ELR (cell line): ENCODE data around the gene C19orf12.
"Not testable (repeated sequence)": the region's sequence is repeated elsewhere in the genome, so short reads cannot be mapped to it uniquely, and the experiment has no call there.

Source experiments
- DNase-seq: peaks from one replicate; pipeline ENCODE4 v3.0.0-alpha.2; 2015; ENCODE audit warnings: low read depth

The C19orf12 gene

DNA sequence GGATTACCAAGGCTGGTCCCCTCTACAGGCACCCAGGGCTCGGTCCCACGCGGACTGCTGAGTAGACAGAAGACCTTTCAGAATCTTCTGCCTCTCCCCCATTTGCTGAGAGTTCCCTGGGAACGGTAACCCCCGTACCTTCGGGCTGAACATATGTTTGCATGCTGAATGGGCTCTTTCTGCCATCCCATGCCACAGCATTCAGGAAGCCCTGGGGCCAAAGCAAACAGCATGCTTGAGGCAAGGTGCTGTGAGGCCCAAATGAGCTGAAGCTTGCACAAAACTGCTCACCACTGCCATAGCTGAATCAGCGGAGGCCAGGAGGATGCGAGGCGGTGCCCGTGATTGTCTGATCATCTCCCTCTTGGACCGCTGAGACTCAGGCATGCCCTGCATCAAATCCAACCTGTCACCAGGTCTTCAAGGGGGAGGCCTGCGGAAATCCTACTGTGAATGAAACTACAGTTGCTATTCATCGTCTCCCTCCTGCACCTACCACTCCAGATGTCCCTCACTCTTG is 16.3 kb upstream of the C19orf12 start:
- no peak for DNase-seq

DNA sequence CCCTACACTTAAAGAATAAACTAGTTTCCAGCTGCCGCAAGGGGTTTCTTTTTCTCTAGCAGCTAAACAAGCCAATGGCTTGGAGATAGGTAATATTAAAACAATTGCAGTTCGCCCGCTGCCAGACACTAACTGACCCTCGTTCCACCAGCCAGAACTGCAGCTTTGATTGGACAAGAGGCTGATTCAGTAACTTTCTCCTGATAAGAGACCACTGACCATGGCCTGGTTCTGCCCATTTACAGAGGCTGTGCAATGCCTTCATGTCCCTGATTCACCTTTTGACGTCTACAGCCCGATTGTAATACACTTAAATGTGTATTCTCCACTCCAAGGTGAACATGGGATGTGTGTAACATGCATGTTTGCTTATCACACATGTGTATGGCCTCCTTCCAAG is 12.8 kb upstream of the C19orf12 start:
- no peak for DNase-seq

DNA sequence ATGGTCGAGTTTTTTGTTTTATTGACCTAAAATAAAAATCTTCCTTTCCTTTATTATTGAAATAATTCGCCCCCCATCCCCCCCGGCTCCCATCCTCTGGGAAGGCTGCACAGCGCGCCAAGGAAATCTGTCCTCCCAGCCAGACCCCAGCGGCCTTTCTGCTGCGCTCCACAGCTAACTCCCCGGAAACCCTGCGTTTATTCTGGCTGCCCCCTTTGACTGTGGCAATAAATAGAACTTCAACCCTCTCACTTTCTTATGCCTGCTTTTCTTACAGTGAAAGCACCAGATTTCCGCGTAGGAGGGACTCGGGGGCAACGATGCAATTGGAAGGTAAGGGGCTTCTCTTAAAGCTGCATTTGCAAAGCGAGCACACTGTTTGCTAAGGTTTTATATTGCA is 9.7 kb upstream of the C19orf12 start:
- DNase-seq = no peak

DNA sequence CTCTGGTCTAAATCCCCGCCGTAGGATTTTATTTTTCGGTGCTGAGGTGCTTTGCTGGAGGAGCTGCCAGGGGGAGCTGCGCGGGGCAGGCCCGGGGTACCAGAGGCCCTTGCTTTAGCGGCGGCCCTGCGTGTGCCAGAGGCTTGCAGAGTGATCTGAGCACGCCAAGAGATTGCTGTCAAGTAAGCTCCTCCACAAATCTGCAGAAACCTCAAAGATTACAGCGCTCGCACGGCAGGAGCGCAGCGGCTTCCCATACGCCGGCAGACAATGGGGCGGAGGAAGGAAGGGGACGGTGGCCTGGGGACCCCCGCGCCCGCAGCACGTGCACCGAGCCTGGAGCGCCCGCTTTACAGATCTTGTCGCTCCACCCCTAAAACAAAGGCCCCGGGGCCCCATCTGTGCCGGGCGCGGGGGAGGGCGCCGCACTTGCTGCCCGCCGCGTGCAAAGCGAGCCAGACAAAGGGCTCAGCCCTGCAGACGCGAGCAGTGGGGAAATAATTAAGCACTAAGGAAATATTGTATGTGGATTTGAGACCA is 9.1 kb upstream of the C19orf12 start:
- no peak for DNase-seq

DNA sequence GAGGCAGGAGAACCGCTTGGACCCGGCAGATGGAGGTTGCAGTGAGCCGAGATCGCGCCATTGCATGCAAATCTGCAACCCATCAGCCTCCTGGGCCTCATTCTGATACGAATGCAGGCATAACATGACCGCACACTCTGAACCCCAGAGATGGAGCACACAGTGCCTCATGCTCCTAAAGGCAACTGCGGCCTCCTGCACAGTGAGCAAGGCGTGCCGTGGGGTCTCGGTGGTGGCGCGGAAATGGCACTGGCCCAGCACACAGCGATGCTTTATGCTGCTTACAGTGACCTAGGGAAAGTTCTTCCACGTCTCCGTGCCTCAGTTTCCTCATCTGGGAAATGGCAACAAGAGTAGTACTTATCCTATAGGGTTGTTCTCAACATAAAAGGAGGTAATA is 2.0 kb upstream of the C19orf12 start:
- DNase-seq = no peak

DNA sequence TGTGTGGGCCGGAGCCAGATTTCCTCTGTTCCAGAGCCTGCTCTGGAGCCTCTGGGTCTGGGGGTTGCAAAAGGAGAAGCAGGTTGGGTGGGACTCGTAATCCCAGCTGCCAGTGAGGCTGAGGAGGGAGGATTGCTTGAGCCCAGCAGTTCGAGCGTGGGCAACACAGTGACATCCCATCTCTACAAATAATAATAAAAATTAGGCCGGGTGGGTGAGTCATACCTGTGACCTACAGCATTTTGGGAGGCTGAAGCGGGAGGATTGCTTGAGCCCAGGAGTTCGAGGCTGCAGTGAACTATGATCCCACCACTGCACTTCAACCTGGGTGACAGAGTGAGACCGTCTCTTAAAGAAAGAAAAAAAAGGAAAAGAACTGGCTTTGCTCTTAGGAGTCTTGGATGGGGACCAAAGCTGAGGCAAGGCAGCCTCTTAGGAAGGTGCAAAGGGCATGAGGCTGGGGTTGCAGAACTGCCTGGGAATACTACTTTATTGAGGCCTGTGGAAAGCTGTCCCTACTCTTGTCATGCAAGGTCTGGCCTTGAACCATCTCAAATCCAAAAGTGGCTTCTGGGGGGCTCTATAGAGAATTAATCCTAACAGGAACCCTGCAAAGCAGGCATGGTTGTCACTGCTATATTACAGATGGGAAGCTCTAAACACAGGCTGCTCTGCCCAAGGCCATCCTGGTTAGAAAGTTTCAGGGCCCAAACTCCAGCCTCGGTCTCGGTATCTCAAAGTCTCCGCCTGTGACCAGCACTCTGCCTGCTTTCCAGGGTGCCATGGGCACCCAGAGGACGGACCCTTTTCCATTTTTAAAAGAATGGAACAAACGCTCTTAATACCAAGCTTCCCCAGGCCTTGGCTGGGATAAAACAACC is 880 bp upstream of the C19orf12 start:
- DNase-seq = peak; percentile 45

DNA sequence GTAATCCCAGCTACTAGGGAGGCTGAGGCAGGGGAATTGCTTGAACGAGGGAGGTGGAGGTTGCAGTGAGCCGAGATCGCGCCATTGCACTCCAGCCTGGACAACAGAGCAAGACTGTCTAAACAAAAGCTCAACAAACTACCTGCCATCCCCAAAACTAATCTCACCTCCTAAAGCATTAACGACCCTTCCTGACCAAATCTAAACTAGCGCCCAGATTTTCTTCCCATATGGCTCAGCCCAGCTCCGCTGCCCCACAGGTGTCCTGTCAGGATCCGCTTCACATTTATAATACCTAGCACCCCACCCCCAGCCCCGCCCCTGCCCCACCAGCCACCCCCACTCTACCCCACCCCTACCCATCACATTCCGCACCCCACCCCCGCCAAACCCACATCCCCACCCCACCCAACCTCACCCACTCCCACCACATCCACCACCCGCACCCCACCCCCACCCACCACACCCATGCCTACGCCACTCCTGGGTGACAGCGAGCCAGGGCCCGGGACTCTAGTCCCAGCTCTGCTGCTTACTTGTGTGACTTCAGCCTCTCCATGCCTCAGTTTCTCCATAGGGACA is 599 bp downstream of the C19orf12 start:
- no peak for DNase-seq

DNA sequence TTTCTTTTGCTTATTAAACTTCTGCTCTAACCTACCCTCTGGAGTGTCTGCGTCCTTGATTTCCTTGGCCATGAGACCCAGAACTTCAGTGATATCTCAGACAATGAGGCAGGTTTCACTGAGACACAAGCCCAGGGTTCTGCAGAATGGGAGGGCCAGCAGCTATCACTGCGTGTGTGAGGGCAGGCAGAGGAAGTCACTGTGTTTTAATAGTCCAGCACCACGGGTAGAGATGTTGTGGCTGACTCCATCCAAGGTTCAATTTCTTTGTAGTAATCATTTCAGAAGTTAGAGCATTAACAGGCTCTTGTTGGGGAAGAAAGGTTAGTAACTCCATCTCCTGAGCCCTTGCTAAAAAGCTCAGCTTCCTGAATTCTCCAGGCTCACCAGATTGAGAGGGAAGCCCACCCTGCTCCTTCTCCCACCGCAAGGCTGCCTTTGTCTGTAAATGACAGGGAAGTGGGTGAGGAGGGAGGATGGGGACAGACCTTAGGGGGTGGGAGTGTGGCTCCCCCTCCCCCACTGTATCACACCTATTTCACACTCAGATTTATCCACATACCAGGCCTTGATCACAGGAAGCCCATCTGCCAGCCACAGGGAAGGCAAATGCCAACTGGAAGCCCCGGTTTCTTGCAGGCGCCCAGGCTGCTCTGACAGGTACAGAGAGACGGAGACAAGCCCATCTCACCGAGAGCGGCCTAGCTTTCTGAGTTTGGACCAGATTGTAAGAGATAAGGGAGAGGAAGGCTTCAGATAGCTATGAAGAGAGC is 2.1 kb downstream of the C19orf12 start:
- DNase-seq = no peak

DNA sequence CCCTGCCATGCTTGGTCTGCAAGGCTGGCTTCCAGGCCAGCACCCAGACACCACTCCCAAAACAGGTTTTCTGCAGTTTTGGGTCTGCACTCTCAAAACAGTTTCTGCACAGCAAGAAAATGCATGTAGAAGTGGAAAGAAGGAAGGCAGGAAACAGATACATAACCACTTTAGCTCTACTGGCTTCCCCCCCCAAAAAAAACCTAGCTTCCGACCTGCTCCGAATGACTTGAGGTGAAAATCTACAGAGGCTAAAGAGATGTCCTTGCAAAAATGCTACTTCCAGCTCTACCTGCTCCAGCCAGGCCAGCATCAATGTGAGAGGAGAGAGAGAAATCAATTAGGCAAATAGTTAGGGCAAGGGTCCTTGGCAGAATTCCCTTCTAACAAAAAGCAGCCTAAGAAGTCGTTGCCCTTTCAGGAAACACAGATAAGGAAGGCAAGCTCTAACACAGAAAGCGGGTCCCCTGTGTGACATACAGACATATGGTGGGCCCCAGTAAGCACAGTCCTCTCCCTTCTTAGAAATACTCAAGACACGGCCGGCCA is 3.4 kb downstream of the C19orf12 start:
- no peak for DNase-seq

DNA sequence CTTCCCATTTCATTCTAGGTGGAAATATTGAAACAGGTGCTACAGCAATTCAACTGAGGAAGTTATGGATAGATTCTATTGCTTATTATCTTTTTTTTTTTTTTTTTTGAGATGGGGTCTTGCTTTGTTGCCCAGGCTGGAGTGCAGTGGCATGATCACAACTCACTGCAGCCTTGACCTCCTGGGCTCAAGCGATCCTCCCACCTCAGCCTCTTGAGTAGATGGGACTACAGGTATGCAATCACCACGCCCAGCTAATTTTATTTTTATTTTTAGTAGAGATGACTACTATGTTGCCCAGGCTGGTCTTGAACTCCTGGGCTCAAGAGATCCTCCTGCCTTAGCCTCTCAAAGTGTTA is 5.6 kb downstream of the C19orf12 start:
- not testable (repeated sequence) for DNase-seq

DNA sequence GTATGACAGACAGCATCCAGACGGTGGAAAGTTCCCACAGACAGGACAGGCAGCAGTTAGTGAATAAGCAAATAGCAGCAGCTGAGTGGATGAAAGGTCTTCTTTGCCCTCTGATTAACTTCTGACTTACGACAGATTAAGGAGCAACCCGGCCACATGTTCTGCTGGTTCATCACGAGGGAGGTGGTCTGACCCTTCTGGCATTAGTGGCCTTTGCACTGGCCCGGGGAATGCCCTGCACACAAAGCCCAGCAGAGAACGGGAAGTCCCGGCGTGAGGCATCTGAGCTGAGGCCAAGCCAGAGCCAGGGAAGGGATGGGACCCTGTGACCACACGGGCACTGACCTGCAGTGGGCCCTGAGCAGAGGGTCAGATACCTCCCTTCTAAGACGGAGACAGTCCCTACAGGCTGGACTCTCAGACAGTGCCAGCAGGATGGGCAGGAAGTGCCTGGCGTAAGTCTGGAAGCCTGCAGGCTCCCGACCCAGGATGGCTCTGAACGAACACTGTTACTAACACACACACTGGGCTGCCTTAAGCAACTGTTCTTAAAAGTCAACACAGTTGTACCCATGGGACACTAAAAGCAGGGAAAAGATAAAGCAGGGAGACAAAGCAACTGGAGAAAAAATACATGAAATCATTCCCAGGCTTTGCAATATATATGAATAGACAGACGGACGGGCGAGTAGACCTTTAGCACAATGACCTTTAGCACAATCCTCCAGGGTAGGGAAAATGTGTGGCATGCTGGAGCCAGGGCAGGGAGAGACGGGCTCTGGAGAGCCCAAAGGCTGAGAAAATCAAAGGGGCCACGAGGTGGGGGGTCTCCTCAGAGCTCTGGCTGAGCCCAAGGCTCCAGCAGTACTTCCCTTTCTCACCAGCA is 6.3 kb downstream of the C19orf12 start:
- no peak for DNase-seq

DNA sequence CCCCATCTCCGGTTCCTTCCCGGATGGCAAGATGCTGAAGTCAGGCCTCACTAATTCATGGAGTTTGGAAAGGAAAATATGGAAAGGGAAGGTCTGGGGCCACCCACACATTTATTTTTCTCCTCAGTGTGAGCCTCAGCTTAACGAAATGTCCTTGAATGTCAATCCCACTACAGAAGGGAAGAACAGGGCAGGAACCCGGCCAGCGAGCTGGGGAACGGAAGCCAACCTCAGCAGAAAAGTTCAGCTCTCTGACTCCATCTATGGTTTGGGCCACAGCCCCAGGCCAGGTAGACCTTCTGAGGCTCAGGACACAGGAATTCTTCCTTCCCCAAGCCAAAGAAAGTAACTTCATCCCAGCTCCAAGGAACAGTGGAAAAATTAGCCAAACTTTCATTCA is 8.4 kb downstream of the C19orf12 start:
- no peak for DNase-seq

DNA sequence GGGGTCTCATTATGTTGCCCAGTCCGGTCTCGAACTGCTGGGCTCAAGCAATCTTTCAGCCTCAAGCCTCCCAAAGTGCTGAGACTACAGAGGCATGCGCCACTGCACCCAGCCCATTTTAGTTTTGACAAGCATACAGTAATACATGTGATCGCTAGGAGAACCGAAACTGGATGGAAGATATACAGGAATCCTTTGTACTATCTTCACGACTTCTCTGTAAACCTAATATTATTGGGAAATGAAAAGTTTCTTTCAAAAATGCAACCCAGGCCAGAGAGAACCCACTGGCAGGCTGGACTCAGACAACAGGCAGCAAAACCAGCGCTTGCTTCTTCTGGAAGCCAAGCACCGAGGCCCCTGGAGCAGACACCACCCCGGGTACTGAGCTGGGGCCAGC is 9.4 kb downstream of the C19orf12 start:
- no peak for DNase-seq

DNA sequence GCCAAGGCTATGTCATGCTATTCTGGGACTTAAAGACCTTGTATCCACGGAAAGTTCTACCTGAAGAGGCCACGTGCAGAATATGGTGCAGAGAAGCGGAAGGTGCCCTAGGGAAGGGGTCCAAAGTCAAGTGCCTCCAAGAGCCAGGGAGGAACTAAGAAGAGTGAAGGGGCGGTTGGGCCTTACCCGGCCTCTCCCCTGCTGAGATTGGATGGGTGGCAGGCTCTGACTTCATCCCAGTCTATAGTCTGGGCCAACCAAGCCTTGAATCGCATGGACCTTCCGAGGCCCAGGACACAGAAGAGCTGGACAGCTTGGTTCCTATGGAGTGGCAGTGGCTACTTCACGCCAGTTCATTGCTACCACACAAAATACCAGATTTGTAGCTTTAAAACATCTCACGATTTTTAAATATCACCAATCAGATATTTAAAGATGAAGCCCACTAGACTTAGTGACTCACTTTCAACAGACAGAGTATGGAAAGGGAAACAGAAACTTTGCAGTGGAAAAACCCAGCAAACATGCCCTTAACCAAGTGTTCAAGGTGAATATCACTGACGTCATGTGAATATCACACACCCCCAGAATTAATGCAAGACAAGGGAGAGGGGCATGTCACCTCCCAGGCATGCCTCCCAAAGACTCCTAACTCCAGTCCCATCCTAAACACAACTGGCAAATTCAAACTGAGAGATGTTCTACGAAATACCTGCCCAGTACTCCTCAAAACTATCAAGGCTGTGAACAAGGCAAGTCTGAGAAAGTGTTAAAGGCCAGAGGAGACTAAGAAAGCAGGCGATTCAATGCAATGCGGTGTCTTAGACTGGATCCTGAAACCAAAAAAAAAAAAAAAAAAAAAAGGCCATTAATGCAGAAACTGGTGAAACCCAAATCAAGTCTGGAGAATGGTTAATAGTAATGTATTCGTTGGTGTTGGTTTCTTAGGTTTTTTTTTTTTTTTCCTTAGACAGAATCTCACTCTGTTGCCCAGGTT is 10.2 kb downstream of the C19orf12 start:
- DNase-seq = peak; percentile 37

DNA sequence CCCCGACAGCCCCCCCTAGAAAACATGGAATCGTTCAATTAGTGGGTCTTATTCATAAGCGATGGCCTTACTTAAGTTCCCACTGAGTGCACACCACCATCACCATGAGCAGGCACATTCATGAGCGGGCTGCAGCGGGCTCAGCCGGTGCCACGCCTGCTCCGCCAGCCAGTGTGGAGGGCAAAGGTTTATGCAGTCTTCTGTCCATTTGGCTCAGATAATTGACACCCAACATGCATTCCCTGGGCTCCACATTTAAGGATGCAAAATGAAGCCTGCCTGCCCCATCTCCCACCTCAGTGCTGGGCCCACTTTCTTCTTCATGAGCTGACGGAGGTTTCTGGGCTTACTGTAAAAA is 12.1 kb downstream of the C19orf12 start:
- DNase-seq = no peak

DNA sequence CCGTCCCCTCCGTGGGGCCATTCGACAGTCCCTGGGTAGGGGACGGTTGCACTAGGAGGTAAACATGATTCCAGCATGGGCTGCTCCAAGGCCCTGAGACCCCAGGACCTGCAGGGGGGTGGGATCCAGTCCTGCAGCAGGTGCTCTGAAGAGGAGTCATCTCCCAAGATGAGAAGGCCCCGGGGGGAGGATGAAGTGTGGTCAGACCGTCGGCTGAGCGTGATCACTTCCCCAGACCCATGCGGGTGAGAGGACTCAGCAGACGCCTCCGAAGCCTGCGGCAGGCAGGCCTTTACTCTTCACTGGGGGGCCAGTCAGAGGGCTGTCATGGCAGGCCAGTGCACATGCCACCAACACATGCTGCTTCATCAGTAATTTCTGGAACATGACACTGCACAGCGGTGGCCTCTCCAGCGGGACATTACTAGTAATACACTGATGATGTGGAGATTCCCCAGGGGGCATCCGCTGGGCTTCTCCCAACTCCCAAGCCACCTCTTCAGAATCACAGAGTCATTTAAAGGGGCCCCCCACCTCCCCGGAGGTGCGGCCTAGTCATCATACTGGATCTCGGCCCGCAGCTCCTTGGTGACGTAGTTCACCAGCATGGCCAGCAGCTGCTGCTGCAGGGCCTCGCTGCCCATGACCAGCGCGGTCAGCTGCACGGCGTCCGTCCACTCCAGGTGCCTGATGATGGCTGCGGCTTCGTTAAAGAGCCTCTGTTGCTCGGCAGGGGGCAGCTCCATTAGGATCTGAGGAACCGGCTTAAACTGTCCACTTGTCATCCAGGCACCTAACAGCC is 12.7 kb downstream of the C19orf12 start:
- no peak for DNase-seq

DNA sequence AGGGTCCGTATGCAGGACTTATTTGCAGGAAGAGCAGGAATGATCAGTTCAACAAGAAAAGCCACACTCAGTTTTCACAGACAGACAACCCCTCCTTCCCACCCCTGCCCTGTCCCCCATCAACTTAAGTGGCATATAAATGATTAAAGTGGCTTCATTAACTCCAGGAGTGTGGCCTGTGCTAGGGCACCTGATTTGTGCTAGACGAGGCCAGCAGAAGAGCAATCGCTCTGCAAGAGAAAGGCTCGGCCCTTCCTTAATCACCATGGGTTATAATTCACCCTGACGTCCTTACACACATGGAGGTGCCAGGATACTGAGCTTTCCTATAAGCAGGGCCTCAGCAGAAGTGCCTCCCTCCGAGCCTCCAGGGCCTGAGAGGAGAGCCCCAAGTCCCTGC is 14.6 kb downstream of the C19orf12 start:
- DNase-seq = no peak

DNA sequence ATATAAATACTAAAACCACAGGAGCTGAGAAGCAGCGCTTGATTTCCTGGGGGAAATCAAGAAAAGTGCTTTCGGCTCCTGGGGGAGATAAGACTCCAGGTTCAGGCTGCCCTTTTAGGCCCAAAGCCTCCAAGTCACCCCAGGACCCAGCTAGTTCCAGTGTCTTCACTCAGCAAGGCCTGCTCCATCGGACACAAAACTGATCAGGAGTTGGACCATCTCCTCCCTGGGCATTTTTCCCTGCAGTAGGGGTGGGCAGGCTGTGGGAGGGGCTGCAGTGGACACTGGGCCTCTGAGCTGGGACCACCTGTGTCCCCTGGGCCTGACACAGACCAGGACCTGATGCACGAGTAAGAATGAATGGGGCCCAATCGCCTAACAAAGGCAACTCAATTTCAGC is 15.2 kb downstream of the C19orf12 start:
- DNase-seq = no peak
